Ovary (tissue), 9 donors: ENCODE results near the gene SLC7A11. TPM values are rescaled to one million over a fixed set of nuclear protein-coding genes. Genes with fewer than 3 reads are reported as not detected.

ENCODE experiments used
- DNase-seq, 5 donors: peaks; one replicate each; pipeline ENCODE4 v3.0.0-alpha.2; 2019 to 2020
- H3K27ac ChIP-seq, 2 donors: fragments of 200-600 bp; one replicate each; pipeline versions ENCODE4 v1.5.1 to v1.8.0; 2019 to 2022
- H3K27me3 ChIP-seq: fragments of 200-600 bp; one replicate; pipeline ENCODE4 v1.8.0; 2022
- H3K36me3 ChIP-seq: fragments of 200-600 bp; sonication (generic); one replicate; pipeline ENCODE4 v1.5.1; 2019
- H3K4me1 ChIP-seq: one replicate; pipeline ENCODE4 v1.8.1; 2013; ENCODE audit warnings: mild to moderate bottlenecking, moderate library complexity; ENCODE audit not compliant: insufficient read depth
- H3K4me3 ChIP-seq: fragments of 200-600 bp; sonication (generic); one replicate; pipeline ENCODE4 v1.5.1; 2017
- H3K9me3 ChIP-seq, 2 donors: fragments of 200-600 bp in 1 of 2; sonication (generic) in 1 of 2; one replicate each; pipeline versions ENCODE4 v1.5.1 to v1.8.1; 2013 to 2019; ENCODE audit warnings: mild to moderate bottlenecking in 1 of 2, moderate library complexity in 1 of 2
- CTCF ChIP-seq, 3 donors: fragments of 450-650 bp in 2 of 3; fragments of 200-600 bp in 1 of 3; IDR thresholded peaks; one replicate each; pipeline versions ENCODE4 v1.5.1 to v1.8.0; 2016 to 2022; ENCODE audit warnings: antibody characterized with exemption in 3 of 3, mild to moderate bottlenecking in 1 of 3
- EP300 ChIP-seq: sonication (generic); formaldehyde crosslinking; IDR thresholded peaks from one replicate; pipeline ENCODE4 v1.6.1; 2017; ENCODE audit warnings: antibody characterized with exemption
- POLR2A ChIP-seq: fragments of 450-650 bp; IDR thresholded peaks from one replicate; pipeline ENCODE4 v1.6.1; 2017; ENCODE audit warnings: antibody characterized with exemption, mild to moderate bottlenecking, moderate library complexity
- WGBS, 3 donors: extraction: QIAGEN DNeasy Blood & Tissue Kit in 1 of 3; methylation state at CpG; one replicate each; pipeline versions ENCODE4 v1.1.5 to v1.1.7; 2013 to 2017; 5-methylcytosine and 5-hydroxymethylcytosine counted together
- intact Hi-C, 4 donors: fragments of 100-400 bp; cut with DNase I; formaldehyde crosslinking; loops; one replicate each; pipeline versions ENCODE4 v1.11.0 to v1.15.1; 2022 to 2023
- polyA plus RNA-seq, 2 donors: library from polyadenylated mRNA; stranded (reverse); fragments of 200-250 nt in 1 of 2; fragments of 350-450 nt in 1 of 2; fragmentation: Illumina TruSeq in 1 of 2; extraction: RNeasy Lipid Tissue Mini Kit (QIAGEN cat#74804) in 1 of 2; gene quantifications; one replicate each; pipeline ENCODE4 v1.2.3, GENCODE V29; 2013 to 2014
- total RNA-seq, 7 donors: library from RNA; depleted of rRNA in 2 of 7; stranded (reverse); fragments of >200 nt in 2 of 7; fragmentation: NEBNext Ultra II Directional in 3 of 7; extraction: Animal tissue kit (Norgen Biotek cat#: 25700) in 3 of 7; gene quantifications; one replicate each; pipeline versions ENCODE4 v1.1.0 to v1.2.4, GENCODE V29; 2016 to 2023
- donor health status: DM: no; HTN: no; CAD: no; lungs with moderate emphysema.
- donor health status: DM: no; HTN: no; CAD: no.
- donor health status: Bipolar disorder and iron deficiency.
- donor health status: DM: yes; HTN: yes; CAD: no.
- donor health status: DM: no; HTN: no; CAD: no.
- donor health status: DM: yes; HTN: yes; CAD: no.

The SLC7A11 gene
- total and polyA plus RNA-seq, 9 donors, result 0.05 to 18.1 (median 0.95) TPM

- Histone ChIP-seq H3K27me3 (no peaks in the 10 kb centered on the region), H3K36me3 (no peaks in the 10 kb centered on the region), H3K4me3 (no peak overlapping the region), H3K9me3 (no peaks in the 10 kb centered on the region), H3K4me1 (no peaks in the 10 kb centered on the region), H3K27ac (no peak overlapping the region)
- intact Hi-C loops, result no loop called here
- no peak for DNase-seq
- no peak for TF ChIP-seq POLR2A
- no peak for TF ChIP-seq CTCF (IDR thresholded peaks at IDR 0.05)
- 94 to 98% (median 95%) methylated on average over 1 of the region's 1 CpG for WGBS, 3 donors
Observed at GRCh38 chr4:138164208-138164607, 77.9 kb downstream of the SLC7A11 start.

- no peak for TF ChIP-seq POLR2A
- TF ChIP-seq CTCF (IDR thresholded peaks at IDR 0.05), result no peak
- TF ChIP-seq EP300, result no peak
- 94 to 99% (median 94%) methylated on average over 2 of the region's 2 CpGs for WGBS, 3 donors
- no peaks in the 10 kb centered on the region for H3K4me1 ChIP-seq
- H3K36me3 ChIP-seq, result no peaks in the 10 kb centered on the region
- no peak for DNase-seq
- no peaks in the 10 kb centered on the region for H3K9me3 ChIP-seq
- intact Hi-C loops, result no loop called here
- no peak overlapping the region for H3K4me3 ChIP-seq
- no peaks in the 10 kb centered on the region for H3K27me3 ChIP-seq
- H3K27ac ChIP-seq, result no peak overlapping the region
Observed at GRCh38 chr4:138163171-138163570, 79.0 kb downstream of the SLC7A11 start.

GRCh38 chr4:138162259-138162658 lies 79.9 kb downstream of the SLC7A11 start:
- Histone ChIP-seq H3K4me3 (no peak overlapping the region), H3K27me3 (no peaks in the 10 kb centered on the region), H3K4me1 (no peaks in the 10 kb centered on the region), H3K9me3 (no peaks in the 10 kb centered on the region), H3K27ac (no peak overlapping the region), H3K36me3 (no peaks in the 10 kb centered on the region)
- TF ChIP-seq POLR2A (no peak), CTCF (IDR thresholded peaks at IDR 0.05) (no peak), EP300 (no peak)
- DNase-seq, result no peak
- intact Hi-C loops, result no loop called here

GRCh38 chr4:138161351-138161750 lies 80.8 kb downstream of the SLC7A11 start:
- 76 to 80% (median 77%) methylated on average over 2 of the region's 2 CpGs for WGBS, 3 donors
- H3K27ac ChIP-seq, result no peak overlapping the region
- H3K36me3 ChIP-seq, result no peaks in the 10 kb centered on the region
- no peaks in the 10 kb centered on the region for H3K27me3 ChIP-seq
- H3K4me3 ChIP-seq, result no peak overlapping the region
- TF ChIP-seq EP300, result no peak
- TF ChIP-seq CTCF (IDR thresholded peaks at IDR 0.05), result no peak
- no peak for TF ChIP-seq POLR2A
- no peaks in the 10 kb centered on the region for H3K4me1 ChIP-seq
- DNase-seq, result no peak
- intact Hi-C loops, result no loop called here
- no peaks in the 10 kb centered on the region for H3K9me3 ChIP-seq

- H3K36me3 ChIP-seq, result no peaks in the 10 kb centered on the region
- H3K4me3 ChIP-seq, result no peak overlapping the region
Observed at GRCh38 chr4:138158746-138159297, 83.3 kb downstream of the SLC7A11 start.

More at GRCh38 chr4:138158746-138159297, 83.3 kb downstream of the SLC7A11 start:
- Histone ChIP-seq H3K4me1 (no peaks in the 10 kb centered on the region), H3K9me3 (no peaks in the 10 kb centered on the region), H3K27ac (no peak overlapping the region), H3K27me3 (no peaks in the 10 kb centered on the region)
- intact Hi-C loops, result no loop called here
- 79 to 86% (median 84%) methylated on average over 2 of the region's 2 CpGs for WGBS, 3 donors
- no peak for DNase-seq
- no peak for TF ChIP-seq CTCF (IDR thresholded peaks at IDR 0.05)
- TF ChIP-seq POLR2A, result no peak
- TF ChIP-seq EP300, result no peak
